Gastroesophageal sphincter (tissue), 3 donors: ENCODE measurements around the gene KIF21A.

Source experiments
- EP300 ChIP-seq: sonication (generic); formaldehyde crosslinking; IDR thresholded peaks from one replicate; pipeline ENCODE4 v1.6.1; 2017; ENCODE audit warnings: antibody characterized with exemption, mild to moderate bottlenecking
- POLR2A ChIP-seq, 2 donors: fragments of 450-650 bp; IDR thresholded peaks; one replicate each; pipeline ENCODE4 v1.6.1; 2017; ENCODE audit warnings: antibody characterized with exemption in 2 of 2, mild to moderate bottlenecking in 2 of 2, moderate library complexity in 1 of 2
- POLR2AphosphoS5 ChIP-seq: sonication (generic); formaldehyde crosslinking; IDR thresholded peaks from one replicate; pipeline ENCODE4 v1.6.1; 2017; ENCODE audit warnings: antibody characterized with exemption
- TF ChIP-seq, protein P1 (sequence below), 4 experiments: fragments of 200-600 bp in 2 of 4; fragments of 450-650 bp in 2 of 4; sonication (generic) in 1 of 4; IDR thresholded peaks; one replicate each; pipeline ENCODE4 v1.5.1; 2017 to 2019; ENCODE audit warnings: antibody characterized with exemption in 4 of 4, mild to moderate bottlenecking in 2 of 4, moderate library complexity in 2 of 4

DNA sequence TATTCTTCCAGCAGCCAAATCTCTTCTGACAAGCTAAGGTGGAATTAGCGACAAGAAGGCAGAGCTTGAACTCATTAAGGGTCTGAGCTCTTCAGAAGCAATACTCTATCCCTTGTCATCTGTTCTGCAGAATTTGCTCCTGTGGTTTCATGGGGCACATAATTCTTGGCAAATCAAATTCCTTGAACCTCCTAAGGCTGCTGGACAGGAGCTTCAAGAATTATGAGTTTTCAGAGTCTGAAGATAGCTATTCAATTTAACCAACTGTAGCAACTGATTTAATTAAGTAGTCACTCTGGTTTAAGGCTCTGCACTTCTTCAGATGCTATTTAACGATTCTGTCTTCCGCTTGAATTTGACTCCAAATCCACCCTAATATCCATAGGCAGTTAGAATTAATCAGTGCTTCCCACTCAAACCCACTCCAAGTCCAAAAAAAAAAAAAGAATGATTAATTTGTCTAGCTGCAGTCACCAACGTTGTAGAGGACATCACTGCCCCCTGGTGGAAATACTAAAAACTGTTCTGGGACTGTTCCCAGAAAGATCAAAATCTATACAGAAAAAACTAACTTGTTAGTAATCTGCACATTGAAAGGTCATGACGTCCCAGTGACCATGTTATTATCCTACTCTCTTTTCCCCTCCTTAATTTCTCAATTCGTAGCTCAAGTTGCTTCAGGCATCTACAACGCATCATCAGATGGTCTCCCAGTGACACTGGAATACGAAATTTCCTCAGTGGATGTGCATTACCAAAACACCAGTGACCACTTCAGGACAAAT is 169.9 kb downstream of the KIF21A start:
- TF ChIP-seq, protein P1, sequence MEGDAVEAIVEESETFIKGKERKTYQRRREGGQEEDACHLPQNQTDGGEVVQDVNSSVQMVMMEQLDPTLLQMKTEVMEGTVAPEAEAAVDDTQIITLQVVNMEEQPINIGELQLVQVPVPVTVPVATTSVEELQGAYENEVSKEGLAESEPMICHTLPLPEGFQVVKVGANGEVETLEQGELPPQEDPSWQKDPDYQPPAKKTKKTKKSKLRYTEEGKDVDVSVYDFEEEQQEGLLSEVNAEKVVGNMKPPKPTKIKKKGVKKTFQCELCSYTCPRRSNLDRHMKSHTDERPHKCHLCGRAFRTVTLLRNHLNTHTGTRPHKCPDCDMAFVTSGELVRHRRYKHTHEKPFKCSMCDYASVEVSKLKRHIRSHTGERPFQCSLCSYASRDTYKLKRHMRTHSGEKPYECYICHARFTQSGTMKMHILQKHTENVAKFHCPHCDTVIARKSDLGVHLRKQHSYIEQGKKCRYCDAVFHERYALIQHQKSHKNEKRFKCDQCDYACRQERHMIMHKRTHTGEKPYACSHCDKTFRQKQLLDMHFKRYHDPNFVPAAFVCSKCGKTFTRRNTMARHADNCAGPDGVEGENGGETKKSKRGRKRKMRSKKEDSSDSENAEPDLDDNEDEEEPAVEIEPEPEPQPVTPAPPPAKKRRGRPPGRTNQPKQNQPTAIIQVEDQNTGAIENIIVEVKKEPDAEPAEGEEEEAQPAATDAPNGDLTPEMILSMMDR (IDR thresholded peaks at IDR 0.05), result peak; percentile 19 to 66 (median 43)
- TF ChIP-seq POLR2AphosphoS5 (no peak), EP300 (no peak), POLR2A (IDR thresholded peaks at IDR 0.05) (no peak)
